ENCODE results near the gene HBG2.

The HBG2 gene

DNA sequence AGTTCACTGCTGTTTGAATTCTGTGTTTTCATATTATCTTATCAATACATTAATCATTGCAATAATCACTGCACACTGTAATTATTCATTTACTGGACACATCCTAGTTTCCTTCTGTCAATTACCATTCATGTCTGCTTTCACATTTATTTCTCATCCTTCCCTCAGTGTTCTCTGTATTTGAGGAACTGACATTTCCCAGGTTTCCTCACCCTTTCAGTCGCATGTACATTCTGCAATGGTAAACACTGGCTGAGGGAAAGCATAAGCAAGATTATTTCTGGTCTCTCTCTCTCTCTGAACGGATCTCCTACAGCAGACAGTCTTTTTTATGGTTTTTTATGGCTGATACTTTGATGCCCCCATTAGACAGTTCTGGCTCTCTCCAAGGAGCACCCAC lies 16.1 kb downstream of the HBG2 start:
- no peak overlapping the region for H3K4me3 ChIP-seq (ENCODE audit: control insufficient read depth, low read depth, low read length)
- TF ChIP-seq, protein P1, sequence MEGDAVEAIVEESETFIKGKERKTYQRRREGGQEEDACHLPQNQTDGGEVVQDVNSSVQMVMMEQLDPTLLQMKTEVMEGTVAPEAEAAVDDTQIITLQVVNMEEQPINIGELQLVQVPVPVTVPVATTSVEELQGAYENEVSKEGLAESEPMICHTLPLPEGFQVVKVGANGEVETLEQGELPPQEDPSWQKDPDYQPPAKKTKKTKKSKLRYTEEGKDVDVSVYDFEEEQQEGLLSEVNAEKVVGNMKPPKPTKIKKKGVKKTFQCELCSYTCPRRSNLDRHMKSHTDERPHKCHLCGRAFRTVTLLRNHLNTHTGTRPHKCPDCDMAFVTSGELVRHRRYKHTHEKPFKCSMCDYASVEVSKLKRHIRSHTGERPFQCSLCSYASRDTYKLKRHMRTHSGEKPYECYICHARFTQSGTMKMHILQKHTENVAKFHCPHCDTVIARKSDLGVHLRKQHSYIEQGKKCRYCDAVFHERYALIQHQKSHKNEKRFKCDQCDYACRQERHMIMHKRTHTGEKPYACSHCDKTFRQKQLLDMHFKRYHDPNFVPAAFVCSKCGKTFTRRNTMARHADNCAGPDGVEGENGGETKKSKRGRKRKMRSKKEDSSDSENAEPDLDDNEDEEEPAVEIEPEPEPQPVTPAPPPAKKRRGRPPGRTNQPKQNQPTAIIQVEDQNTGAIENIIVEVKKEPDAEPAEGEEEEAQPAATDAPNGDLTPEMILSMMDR (conservative IDR thresholded peaks at IDR 0.05; ENCODE audit: control insufficient read depth, insufficient read depth, low read depth, low read length) = no peak
- no peak for DNase-seq (ENCODE audit: low read depth)

GRCh38 chr11:5237420-5237819 lies 17.2 kb downstream of the HBG2 start:
- no peak overlapping the region for H3K4me3 ChIP-seq (ENCODE audit: control insufficient read depth, low read depth, low read length)
- TF ChIP-seq, protein P1 (conservative IDR thresholded peaks at IDR 0.05; ENCODE audit: control insufficient read depth, insufficient read depth, low read depth, low read length) = no peak
- no peak for DNase-seq (ENCODE audit: low read depth)

DNA sequence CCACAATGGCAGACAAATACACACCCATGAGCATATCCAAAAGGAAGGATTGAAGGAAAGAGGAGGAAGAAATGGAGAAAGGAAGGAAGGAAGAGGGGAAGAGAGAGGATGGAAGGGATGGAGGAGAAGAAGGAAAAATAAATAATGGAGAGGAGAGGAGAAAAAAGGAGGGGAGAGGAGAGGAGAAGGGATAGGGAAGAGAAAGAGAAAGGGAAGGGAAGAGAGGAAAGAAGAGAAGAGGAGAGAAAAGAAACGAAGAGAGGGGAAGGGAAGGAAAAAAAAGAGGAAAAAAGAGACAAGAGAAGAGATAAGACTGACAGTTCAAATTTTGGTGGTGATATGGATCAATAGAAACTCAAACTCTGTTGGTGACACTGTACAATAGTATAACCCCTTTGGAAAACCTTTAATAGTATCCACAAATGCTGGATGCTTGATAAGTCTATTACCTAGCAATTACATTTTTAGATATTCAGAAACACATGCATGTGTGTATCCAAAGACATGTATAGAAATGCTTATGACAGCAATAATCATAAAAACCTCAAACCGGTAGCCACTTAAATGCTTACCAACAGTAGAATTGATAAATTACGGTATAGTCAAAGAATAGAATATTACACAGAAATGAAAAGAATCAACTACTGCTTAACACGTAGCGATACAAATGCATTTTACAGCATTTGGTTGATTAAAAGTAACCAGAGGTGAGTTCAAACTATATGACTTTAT lies 19.1 kb downstream of the HBG2 start:
- no peak overlapping the region for H3K4me3 ChIP-seq (ENCODE audit: control insufficient read depth, low read depth, low read length)
- TF ChIP-seq, protein P1 (conservative IDR thresholded peaks at IDR 0.05; ENCODE audit: control insufficient read depth, insufficient read depth, low read depth, low read length) = no peak
- DNase-seq (ENCODE audit: low read depth) = no peak

GRCh38 chr11:5234381-5234834 lies 20.2 kb downstream of the HBG2 start, which contains the start of gene HBD:
Gene HBD (minus strand): TSS chr11:5234483. CDS start chr11:5234433, 50 bp downstream.
- TF ChIP-seq, protein P1 (conservative IDR thresholded peaks at IDR 0.05; ENCODE audit: control insufficient read depth, insufficient read depth, low read depth, low read length) = no peak
- no peak for DNase-seq (ENCODE audit: low read depth)
- no peak within 1 kb of the TSS for H3K4me3 ChIP-seq (ENCODE audit: control insufficient read depth, low read depth, low read length)

DNA sequence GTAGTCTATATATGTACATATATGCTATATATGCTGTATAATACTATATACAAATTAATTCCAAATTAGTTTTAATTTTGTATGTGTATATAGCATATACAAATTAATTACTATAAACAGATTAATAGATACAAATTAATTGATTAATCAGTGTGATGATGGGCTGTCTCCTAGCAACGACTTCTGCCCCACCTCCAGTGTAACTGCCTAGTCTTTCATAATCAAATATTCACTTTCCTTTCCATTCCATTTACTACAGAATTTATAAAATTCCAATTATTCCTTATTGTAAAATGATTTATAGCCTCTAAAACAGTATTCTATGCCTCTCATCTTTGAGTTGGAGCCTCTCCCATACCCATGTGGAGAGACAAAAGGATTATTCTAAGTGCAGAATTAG lies 21.3 kb downstream of the HBG2 start:
- TF ChIP-seq, protein P1 (conservative IDR thresholded peaks at IDR 0.05; ENCODE audit: control insufficient read depth, insufficient read depth, low read depth, low read length) = no peak
- no peak for DNase-seq (ENCODE audit: low read depth)
- H3K4me3 ChIP-seq (ENCODE audit: control insufficient read depth, low read depth, low read length) = no peak overlapping the region

- TF ChIP-seq, protein P1 (conservative IDR thresholded peaks at IDR 0.05; ENCODE audit: control insufficient read depth, insufficient read depth, low read depth, low read length) = no peak
- no peak for DNase-seq (ENCODE audit: low read depth)
- no peak overlapping the region for H3K4me3 ChIP-seq (ENCODE audit: control insufficient read depth, low read depth, low read length)
Observed at GRCh38 chr11:5232821-5233220, 21.8 kb downstream of the HBG2 start.
